Mammary epithelial cell (primary cell): ENCODE results near the gene KRT71.

Experiments
- CTCF ChIP-seq, 2 donors: IDR thresholded peaks in 1 of 2; conservative IDR thresholded peaks in 1 of 2; 2 replicates each; pipeline ENCODE4 v1.5.1; 2011 to 2012; ENCODE audit warnings: inconsistent platforms in 2 of 2, low read length in 2 of 2, mild to moderate bottlenecking in 2 of 2, control low read depth in 1 of 2, low read depth in 1 of 2; ENCODE audit not compliant: insufficient read depth in 1 of 2; ENCODE audit errors: extremely low read depth in 1 of 2
- EZH2 ChIP-seq: IDR thresholded peaks from 2 replicates; pipeline ENCODE4 v1.6.1; 2012; ENCODE audit warnings: low read length, inconsistent platforms, borderline replicate concordance

- TF ChIP-seq CTCF (conservative IDR thresholded peaks at IDR 0.05 in 1 of 2, IDR thresholded peaks at IDR 0.05 in 1 of 2; ENCODE audit: extremely low read depth in 1 of 2, insufficient read depth in 1 of 2, low read depth in 1 of 2, low read length in 2 of 2) (no peak), EZH2 (no peak)
Measured at GRCh38 chr12:52578469-52578868, 25.5 kb upstream of the KRT71 start.
